ENCODE data around the gene MRPL36.

MRPL36 gene

DNA sequence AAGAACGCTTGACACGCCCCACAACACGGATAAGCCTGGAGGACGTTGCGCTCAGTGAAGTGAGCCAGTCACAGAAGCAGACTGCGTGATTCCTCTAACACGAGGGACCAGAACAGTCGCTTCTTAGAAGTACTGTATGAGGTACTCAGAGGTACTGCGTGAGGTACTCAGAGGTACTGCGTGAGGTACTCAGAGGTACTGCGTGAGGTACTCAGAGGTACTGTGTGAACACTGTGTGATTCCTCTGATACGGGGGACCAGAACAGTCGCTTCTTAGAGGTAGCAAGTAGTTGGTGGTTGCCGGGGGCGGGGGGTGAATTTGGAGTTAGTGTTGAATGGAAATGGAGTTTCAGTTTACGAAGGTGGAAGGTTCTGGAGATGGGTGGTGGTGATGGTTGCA, 7.3 kb upstream of the MRPL36 start:
- DNase-seq = no peak
- no peaks in the 10 kb centered on the region for H3K9me2 ChIP-seq (replicated peaks; ENCODE audit: insufficient read depth, low read length)
- no peak overlapping the region for H3K27ac ChIP-seq (ENCODE audit: low read length)
- H3K36me3 ChIP-seq (replicated peaks; ENCODE audit: insufficient read depth, low read length) = peaks cover 25% of the 10 kb centered on the region
- peaks cover 2% of the 10 kb centered on the region; the same call in 1 of the 2 replicates for H3F3A ChIP-seq (ENCODE audit: insufficient read depth, low read length)
- no peak overlapping the region for H3K9ac ChIP-seq (ENCODE audit: low read length)
- H3K79me2 ChIP-seq (ENCODE audit: low read length) = peaks cover 93% of the 10 kb centered on the region
- no peak overlapping the region for H3K4me3 ChIP-seq (ENCODE audit: low read length)
- H3K9me3 ChIP-seq (replicated peaks; ENCODE audit: insufficient read depth, low read length) = no peaks in the 10 kb centered on the region
- no peaks in the 10 kb centered on the region for H4K20me1 ChIP-seq (ENCODE audit: insufficient read depth, low read length)
- 0 out of 2 replicates have a peak, but pooled peaks cover 1% of the 10 kb centered on the region for H3K4me1 ChIP-seq (ENCODE audit: low read length)
- H2AFZ ChIP-seq (ENCODE audit: low read length) = no peak overlapping the region
- no peak for TF ChIP-seq EZH2phosphoT487 (IDR thresholded peaks at IDR 0.05; ENCODE audit: low read length)
- no peak for TF ChIP-seq EZH2 (optimal IDR thresholded peaks at IDR 0.05; ENCODE audit: low read depth, low read length)
- TF ChIP-seq, protein P1, sequence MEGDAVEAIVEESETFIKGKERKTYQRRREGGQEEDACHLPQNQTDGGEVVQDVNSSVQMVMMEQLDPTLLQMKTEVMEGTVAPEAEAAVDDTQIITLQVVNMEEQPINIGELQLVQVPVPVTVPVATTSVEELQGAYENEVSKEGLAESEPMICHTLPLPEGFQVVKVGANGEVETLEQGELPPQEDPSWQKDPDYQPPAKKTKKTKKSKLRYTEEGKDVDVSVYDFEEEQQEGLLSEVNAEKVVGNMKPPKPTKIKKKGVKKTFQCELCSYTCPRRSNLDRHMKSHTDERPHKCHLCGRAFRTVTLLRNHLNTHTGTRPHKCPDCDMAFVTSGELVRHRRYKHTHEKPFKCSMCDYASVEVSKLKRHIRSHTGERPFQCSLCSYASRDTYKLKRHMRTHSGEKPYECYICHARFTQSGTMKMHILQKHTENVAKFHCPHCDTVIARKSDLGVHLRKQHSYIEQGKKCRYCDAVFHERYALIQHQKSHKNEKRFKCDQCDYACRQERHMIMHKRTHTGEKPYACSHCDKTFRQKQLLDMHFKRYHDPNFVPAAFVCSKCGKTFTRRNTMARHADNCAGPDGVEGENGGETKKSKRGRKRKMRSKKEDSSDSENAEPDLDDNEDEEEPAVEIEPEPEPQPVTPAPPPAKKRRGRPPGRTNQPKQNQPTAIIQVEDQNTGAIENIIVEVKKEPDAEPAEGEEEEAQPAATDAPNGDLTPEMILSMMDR (IDR thresholded peaks at IDR 0.05; ENCODE audit: low read length) = no peak
- H3K4me2 ChIP-seq (ENCODE audit: low read depth, low read length) = no peak overlapping the region
- H3K27me3 ChIP-seq (replicated peaks; ENCODE audit: insufficient read depth, low read length) = no peaks in the 10 kb centered on the region

DNA sequence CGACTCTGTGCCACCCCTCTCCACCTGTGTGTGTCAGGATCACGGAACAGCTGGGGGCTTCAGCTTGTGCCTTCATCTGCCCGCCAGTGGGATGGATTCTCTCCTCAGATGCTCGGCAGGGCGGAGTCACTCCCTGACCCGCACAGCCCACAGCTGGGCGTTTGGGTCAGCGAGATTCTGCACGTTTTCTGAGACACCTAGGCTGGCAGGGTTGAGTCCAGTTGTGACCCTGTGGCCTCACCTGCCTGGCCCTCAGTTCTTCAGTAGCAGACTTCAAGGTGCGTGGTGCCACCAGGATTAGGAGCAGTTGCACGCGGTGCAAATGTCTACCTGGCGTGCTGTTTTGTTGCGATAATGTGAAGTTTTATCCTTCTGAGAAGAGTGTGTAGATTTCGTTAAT, 6.6 kb upstream of the MRPL36 start:
- H3F3A ChIP-seq (ENCODE audit: insufficient read depth, low read length) = peaks cover 6% of the 10 kb centered on the region; the same call in 1 of the 2 replicates
- TF ChIP-seq, protein P1 (IDR thresholded peaks at IDR 0.05; ENCODE audit: low read length) = no peak
- TF ChIP-seq EZH2 (optimal IDR thresholded peaks at IDR 0.05; ENCODE audit: low read depth, low read length) (no peak), EZH2phosphoT487 (IDR thresholded peaks at IDR 0.05; ENCODE audit: low read length) (no peak)
- H3K9me3 ChIP-seq (replicated peaks; ENCODE audit: insufficient read depth, low read length) = no peaks in the 10 kb centered on the region
- peaks cover 21% of the 10 kb centered on the region for H3K36me3 ChIP-seq (replicated peaks; ENCODE audit: insufficient read depth, low read length)
- no peak overlapping the region for H3K9ac ChIP-seq (ENCODE audit: low read length)
- no peaks in the 10 kb centered on the region for H3K27me3 ChIP-seq (replicated peaks; ENCODE audit: insufficient read depth, low read length)
- DNase-seq = no peak
- H3K4me1 ChIP-seq (ENCODE audit: low read length) = 0 out of 2 replicates have a peak, but pooled peaks cover 3% of the 10 kb centered on the region
- no peak overlapping the region for H3K27ac ChIP-seq (ENCODE audit: low read length)
- H3K4me3 ChIP-seq (ENCODE audit: low read length) = no peak overlapping the region
- no peaks in the 10 kb centered on the region for H3K9me2 ChIP-seq (replicated peaks; ENCODE audit: insufficient read depth, low read length)
- H4K20me1 ChIP-seq (ENCODE audit: insufficient read depth, low read length) = no peaks in the 10 kb centered on the region
- peaks cover 96% of the 10 kb centered on the region for H3K79me2 ChIP-seq (ENCODE audit: low read length)
- H2AFZ ChIP-seq (ENCODE audit: low read length) = no peak overlapping the region
- no peak overlapping the region for H3K4me2 ChIP-seq (ENCODE audit: low read depth, low read length)

DNA sequence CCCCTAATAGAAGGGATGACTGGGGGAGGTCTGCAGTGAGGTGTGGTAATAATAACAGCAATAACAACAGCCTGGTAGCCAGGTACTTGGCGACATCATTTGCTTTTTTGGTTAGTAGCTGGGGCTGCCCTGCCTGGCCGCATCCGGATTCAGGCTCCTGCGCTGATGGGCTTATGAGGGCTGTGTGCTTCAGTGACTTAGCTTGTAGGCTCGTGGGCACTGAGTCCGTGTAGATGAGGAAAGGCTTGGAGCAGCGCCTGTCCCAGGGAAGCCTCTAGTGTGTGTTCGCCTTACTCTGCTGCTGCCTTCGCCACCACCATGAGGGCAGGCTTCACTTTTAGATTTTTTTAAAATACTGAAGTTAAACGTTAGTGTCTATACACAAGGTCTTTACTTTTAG, 6.1 kb upstream of the MRPL36 start:
- Histone ChIP-seq H4K20me1 (ENCODE audit: insufficient read depth, low read length) (no peaks in the 10 kb centered on the region), H3K4me3 (ENCODE audit: low read length) (no peak overlapping the region), H3K27ac (ENCODE audit: low read length) (no peak overlapping the region), H3F3A (ENCODE audit: insufficient read depth, low read length) (peaks cover 11% of the 10 kb centered on the region), H3K27me3 (replicated peaks; ENCODE audit: insufficient read depth, low read length) (no peaks in the 10 kb centered on the region), H3K79me2 (ENCODE audit: low read length) (peaks cover 96% of the 10 kb centered on the region), H3K36me3 (replicated peaks; ENCODE audit: insufficient read depth, low read length) (peaks cover 21% of the 10 kb centered on the region), H2AFZ (ENCODE audit: low read length) (no peak overlapping the region), H3K4me2 (ENCODE audit: low read depth, low read length) (no peak overlapping the region), H3K4me1 (ENCODE audit: low read length) (0 out of 2 replicates have a peak, but pooled peaks cover 3% of the 10 kb centered on the region), H3K9me3 (replicated peaks; ENCODE audit: insufficient read depth, low read length) (no peaks in the 10 kb centered on the region), H3K9me2 (replicated peaks; ENCODE audit: insufficient read depth, low read length) (no peaks in the 10 kb centered on the region), H3K9ac (ENCODE audit: low read length) (no peak overlapping the region)
- DNase-seq = no peak
- TF ChIP-seq EZH2phosphoT487 (IDR thresholded peaks at IDR 0.05; ENCODE audit: low read length) (no peak), EZH2 (optimal IDR thresholded peaks at IDR 0.05; ENCODE audit: low read depth, low read length) (no peak)
- TF ChIP-seq, protein P1 (IDR thresholded peaks at IDR 0.05; ENCODE audit: low read length) = no peak
